Endodermal cell (in vitro differentiated cells): Measurements from ENCODE around the gene MAFG. TPM values are rescaled to one million over a fixed set of nuclear protein-coding genes. Genes with fewer than 3 reads are reported as not detected.

Source experiments
- DNase-seq: peaks from one replicate; pipeline ENCODE4 v3.0.0-alpha.2; 2017
- H3K27ac ChIP-seq: 2 replicates; pipeline ENCODE4 v1.5.1; 2013; ENCODE audit warnings: mild to moderate bottlenecking, low read depth, low read length, moderate library complexity
- H3K27me3 ChIP-seq: 2 replicates; pipeline ENCODE4 v1.6.1; 2013; ENCODE audit warnings: mild to moderate bottlenecking, low read length, moderate library complexity; ENCODE audit not compliant: insufficient read depth, control insufficient read depth, poor library complexity, severe bottlenecking
- H3K36me3 ChIP-seq: 2 replicates; pipeline ENCODE4 v1.7.0; 2013; ENCODE audit warnings: mild to moderate bottlenecking, low read length, moderate library complexity; ENCODE audit not compliant: control insufficient read depth, insufficient read depth
- H3K4me1 ChIP-seq: one replicate; pipeline ENCODE4 v1.7.0; 2013; ENCODE audit warnings: low read length; ENCODE audit not compliant: control insufficient read depth, insufficient read depth
- H3K4me3 ChIP-seq: 2 replicates; pipeline ENCODE4 v1.5.1; 2013; ENCODE audit warnings: mild to moderate bottlenecking, low read length, moderate library complexity
- H3K9ac ChIP-seq: 2 replicates; pipeline ENCODE4 v1.6.1; 2013; ENCODE audit warnings: mild to moderate bottlenecking, low read length, moderate library complexity; ENCODE audit not compliant: poor library complexity, severe bottlenecking; ENCODE audit errors: extremely low read depth
- H3K9me3 ChIP-seq: 2 replicates; pipeline ENCODE4 v1.6.1; 2013; ENCODE audit warnings: mild to moderate bottlenecking, low read length, moderate library complexity; ENCODE audit not compliant: control insufficient read depth
- H3K27ac Mint-ChIP-seq: 2 replicates; pipeline ENCODE4 v1.8.0; 2020; ENCODE audit warnings: mixed read lengths
- H3K27me3 Mint-ChIP-seq: 2 replicates; pipeline ENCODE4 v1.8.0; 2021; ENCODE audit warnings: mild to moderate bottlenecking, mixed read lengths; ENCODE audit not compliant: insufficient read depth
- H3K36me3 Mint-ChIP-seq: 2 replicates; pipeline ENCODE4 v1.8.0; 2020; ENCODE audit warnings: low read depth, mixed read lengths
- H3K4me1 Mint-ChIP-seq: 2 replicates; pipeline ENCODE4 v1.8.0; 2020; ENCODE audit warnings: mixed read lengths
- H3K4me3 Mint-ChIP-seq: 2 replicates; pipeline ENCODE4 v1.8.0; 2020; ENCODE audit warnings: mild to moderate bottlenecking, moderate library complexity, mixed read lengths
- H3K9me3 Mint-ChIP-seq: 2 replicates; pipeline ENCODE4 v1.8.0; 2020; ENCODE audit warnings: mild to moderate bottlenecking, mixed read lengths
- CTCF ChIP-seq: fragments of 200-600 bp; sonication (generic); conservative IDR thresholded peaks from 2 replicates; pipeline ENCODE4 v1.5.0; 2021; ENCODE audit warnings: antibody characterized with exemption, mild to moderate bottlenecking
- WGBS, 2 experiments: methylation state at CpG; one replicate each; pipeline versions ENCODE4 v1.1.5 to v1.1.7; 2013; ENCODE audit warnings: missing lambda C conversion rate in 2 of 2, mixed read lengths in 1 of 2; ENCODE audit not compliant: insufficient coverage in 1 of 2, insufficient read length in 1 of 2; 5-methylcytosine and 5-hydroxymethylcytosine counted together
- total RNA-seq, 2 donors: library from RNA; stranded (reverse); fragmentation: NEBNext Ultra II Directional in 1 of 2; extraction: Animal tissue kit (Norgen Biotek cat#: 25700) in 1 of 2; gene quantifications; 2 replicates in 1 of 2; 3 replicates in 1 of 2; pipeline ENCODE4 v1.2.1, GENCODE V29; 2021

The MAFG gene
- total RNA-seq, 2 donors from 2014 or later, result 39.9 to 54.1 TPM

GRCh38 chr17:81908793-81909192 lies 18.7 kb downstream of the MAFG start:
- Histone ChIP-seq H3K4me1 (peaks cover 8% of the 10 kb centered on the region), H3K9ac (no peak overlapping the region), H3K27ac (no peak overlapping the region), H3K36me3 (peaks cover 54% of the 10 kb centered on the region), H3K27me3 (no peaks in the 10 kb centered on the region), H3K9me3 (no peaks in the 10 kb centered on the region), H3K4me3 (no peak overlapping the region)
- Mint-ChIP-seq H3K27me3 (no peaks in the 10 kb centered on the region), H3K4me1 (peaks cover 4% of the 10 kb centered on the region), H3K4me3 (no peak overlapping the region), H3K9me3 (no peaks in the 10 kb centered on the region), H3K36me3 (peaks cover 23% of the 10 kb centered on the region), H3K27ac (no peak overlapping the region)
- WGBS, 2 experiments, result 90 to 97% methylated on average over 9 to 11 of the region's 11 CpGs
- TF ChIP-seq CTCF, result no peak
- DNase-seq, result no peak

GRCh38 chr17:81907219-81908145 lies 20.1 kb downstream of the MAFG start:
- Mint-ChIP-seq H3K27ac (no peak overlapping the region), H3K27me3 (no peaks in the 10 kb centered on the region), H3K4me3 (no peak overlapping the region), H3K9me3 (no peaks in the 10 kb centered on the region), H3K36me3 (peaks cover 15% of the 10 kb centered on the region), H3K4me1 (peaks cover 4% of the 10 kb centered on the region)
- Histone ChIP-seq H3K27me3 (no peaks in the 10 kb centered on the region), H3K27ac (no peak overlapping the region), H3K9ac (no peak overlapping the region), H3K4me3 (no peak overlapping the region), H3K36me3 (peaks cover 41% of the 10 kb centered on the region), H3K9me3 (no peaks in the 10 kb centered on the region), H3K4me1 (peaks cover 8% of the 10 kb centered on the region)
- no peak for DNase-seq
- peak; percentile 34 for TF ChIP-seq CTCF
- WGBS, 2 experiments, result 91 to 93% methylated on average over 13 to 26 of the region's 26 CpGs

- Histone ChIP-seq H3K4me1 (peaks cover 8% of the 10 kb centered on the region), H3K9me3 (no peaks in the 10 kb centered on the region), H3K9ac (no peak overlapping the region), H3K27ac (no peak overlapping the region), H3K4me3 (no peak overlapping the region), H3K27me3 (peaks cover 3% of the 10 kb centered on the region), H3K36me3 (peaks cover 36% of the 10 kb centered on the region)
- Mint-ChIP-seq H3K9me3 (no peaks in the 10 kb centered on the region), H3K27me3 (peaks cover under 1% of the 10 kb centered on the region), H3K4me1 (peaks cover 4% of the 10 kb centered on the region), H3K36me3 (peaks cover 15% of the 10 kb centered on the region), H3K4me3 (no peak overlapping the region), H3K27ac (no peak overlapping the region)
- DNase-seq, result peak; percentile 88
- WGBS, 2 experiments, result 91 to 96% methylated on average over 9 to 15 of the region's 15 CpGs
- TF ChIP-seq CTCF, result peak; percentile 70
Measured at GRCh38 chr17:81906476-81907218, 20.9 kb downstream of the MAFG start.
